Fibroblast of mammary gland (primary cell): ENCODE data around the gene PWP1.
"Not testable (repeated sequence)": the region's sequence is repeated elsewhere in the genome, so short reads cannot be mapped to it uniquely, and the experiment has no call there.

ENCODE experiments used
- DNase-seq: peaks from one replicate; pipeline ENCODE4 v3.0.0-alpha.2; 2010; ENCODE audit warnings: low read depth
- H3K4me3 ChIP-seq: 2 replicates; pipeline ENCODE4 v1.5.1; 2011; ENCODE audit warnings: low read depth, mild to moderate bottlenecking, low read length, moderate library complexity; ENCODE audit not compliant: control insufficient read depth
- CTCF ChIP-seq: conservative IDR thresholded peaks from 2 replicates; pipeline ENCODE4 v1.5.1; 2011; ENCODE audit warnings: low read depth, low read length, inconsistent platforms; ENCODE audit not compliant: control insufficient read depth, insufficient read depth

Gene PWP1

GRCh38 chr12:107679336-107679735 is 6.3 kb upstream of the PWP1 start:
- no peak for DNase-seq
- H3K4me3 ChIP-seq: no peak overlapping the region
- TF ChIP-seq CTCF: no peak

GRCh38 chr12:107681455-107681835 is 4.2 kb upstream of the PWP1 start:
- no peak overlapping the region for H3K4me3 ChIP-seq
- no peak for TF ChIP-seq CTCF

GRCh38 chr12:107681836-107682820 is 3.5 kb upstream of the PWP1 start:
- no peak overlapping the region for H3K4me3 ChIP-seq
- no peak for TF ChIP-seq CTCF
- no peak for DNase-seq

More at GRCh38 chr12:107681455-107681835, 4.2 kb upstream of the PWP1 start:
- no peak for DNase-seq

- TF ChIP-seq CTCF: no peak
- peak; percentile 78 for DNase-seq
- H3K4me3 ChIP-seq: no peak overlapping the region
These were observed 1.4 kb upstream of the PWP1 start for GRCh38 chr12:107684029-107684795.

GRCh38 chr12:107684990-107685359 is 624 bp upstream of the PWP1 start:
- peak; percentile 55 for DNase-seq
- TF ChIP-seq CTCF: no peak
- H3K4me3 ChIP-seq: peak overlapping the region; percentile 99

GRCh38 chr12:107695772-107696171 is 10.2 kb downstream of the PWP1 start:
- peak; percentile 42 for TF ChIP-seq CTCF
- DNase-seq: peak; percentile 36
- not testable (repeated sequence) for H3K4me3 ChIP-seq
